Adrenal gland (tissue), 12 donors: ENCODE measurements around the gene SFN. TPM values are rescaled to one million over a fixed set of nuclear protein-coding genes. Genes with fewer than 3 reads are reported as not detected.

Experiments
- DNase-seq, 7 donors: peaks; one replicate each; pipeline ENCODE4 v3.0.0-alpha.2; 2019 to 2020
- H3K27ac ChIP-seq, 5 donors: fragments of 200-600 bp; sonication (generic) in 4 of 5; 1 replicate in 3 of 5; 2 replicates in 2 of 5; pipeline versions ENCODE4 v1.5.1 to v1.8.0; 2016 to 2020; ENCODE audit warnings: mild to moderate bottlenecking in 1 of 5
- H3K27me3 ChIP-seq: fragments of 200-600 bp; 2 replicates; pipeline ENCODE4 v1.8.0; 2021
- H3K36me3 ChIP-seq, 2 donors: fragments of 200-600 bp; replicated peaks in 1 of 2; 1 replicate in 1 of 2; 2 replicates in 1 of 2; pipeline versions ENCODE4 v1.5.1 to v1.8.0; 2018 to 2022
- H3K4me1 ChIP-seq, 2 donors: fragments of 200-600 bp; replicated peaks in 1 of 2; 1 replicate in 1 of 2; 2 replicates in 1 of 2; pipeline versions ENCODE4 v1.5.1 to v1.8.0; 2018 to 2021
- H3K4me3 ChIP-seq, 4 donors: fragments of 200-600 bp; sonication (generic) in 3 of 4; one replicate each; pipeline ENCODE4 v1.5.1; 2016 to 2018
- H3K9me3 ChIP-seq, 3 donors: fragments of 200-600 bp; sonication (generic) in 1 of 3; replicated peaks in 1 of 3; 1 replicate in 2 of 3; 2 replicates in 1 of 3; pipeline versions ENCODE4 v1.5.1 to v1.8.0; 2016 to 2021
- POLR2A ChIP-seq, 2 donors: fragments of 450-650 bp; IDR thresholded peaks; one replicate each; pipeline ENCODE4 v1.6.1; 2017; ENCODE audit warnings: antibody characterized with exemption in 2 of 2, mild to moderate bottlenecking in 2 of 2, moderate library complexity in 1 of 2
- WGBS, 4 donors: extraction: QIAGEN DNeasy Blood & Tissue Kit in 2 of 4; methylation state at CpG; one replicate each; pipeline versions ENCODE4 v1.1.5 to v1.1.7; 2013 to 2017; 5-methylcytosine and 5-hydroxymethylcytosine counted together
- intact Hi-C, 2 donors: fragments of 100-400 bp; cut with DNase I; formaldehyde crosslinking; loops; one replicate each; pipeline versions ENCODE4 v1.14.1 to v1.15.0; 2022 to 2023
- polyA plus RNA-seq, 3 donors: library from polyadenylated mRNA; stranded (reverse); fragments of 200-250 nt in 2 of 3; fragments of 350-450 nt in 1 of 3; fragmentation: Illumina TruSeq in 1 of 3; extraction: RNeasy Lipid Tissue Mini Kit (QIAGEN cat#74804) in 1 of 3; gene quantifications; one replicate each; pipeline ENCODE4 v1.2.3, GENCODE V29; 2013 to 2014
- total RNA-seq, 9 donors: library from RNA; depleted of rRNA in 4 of 9; stranded (reverse); fragments of >200 nt in 4 of 9; fragments of 120-200 nt in 1 of 9; fragmentation: NEBNext Ultra II Directional in 1 of 9; extraction: Animal tissue kit (Norgen Biotek cat#: 25700) in 1 of 9; gene quantifications; one replicate each; pipeline versions ENCODE4 v1.1.0 to v1.2.4, GENCODE V29; 2013 to 2023
- TF ChIP-seq, protein P1 (sequence below), 6 experiments: fragments of 450-650 bp in 4 of 6; fragments of 200-600 bp in 2 of 6; sonication (generic) in 1 of 6; IDR thresholded peaks; 1 replicate in 5 of 6; 2 replicates in 1 of 6; pipeline versions ENCODE4 v1.5.1 to v1.8.0; 2016 to 2021; ENCODE audit warnings: antibody characterized with exemption in 6 of 6, mild to moderate bottlenecking in 2 of 6, moderate library complexity in 1 of 6
- donor health status: healthy with polysubstance abuse.
- donor health status: Bipolar disorder and iron deficiency.
- donor health status: DM: yes; HTN: yes; CAD: no.
- donor health status: DM: no; HTN: no; CAD: no.
- donor health status: DM: no; HTN: no; CAD: no.
- donor health status: DM: yes; HTN: yes; CAD: no.

SFN gene
- total and polyA plus RNA-seq, 12 donors, result 0.06 to 1.1 (median 0.40) TPM; not detected in 4

DNA sequence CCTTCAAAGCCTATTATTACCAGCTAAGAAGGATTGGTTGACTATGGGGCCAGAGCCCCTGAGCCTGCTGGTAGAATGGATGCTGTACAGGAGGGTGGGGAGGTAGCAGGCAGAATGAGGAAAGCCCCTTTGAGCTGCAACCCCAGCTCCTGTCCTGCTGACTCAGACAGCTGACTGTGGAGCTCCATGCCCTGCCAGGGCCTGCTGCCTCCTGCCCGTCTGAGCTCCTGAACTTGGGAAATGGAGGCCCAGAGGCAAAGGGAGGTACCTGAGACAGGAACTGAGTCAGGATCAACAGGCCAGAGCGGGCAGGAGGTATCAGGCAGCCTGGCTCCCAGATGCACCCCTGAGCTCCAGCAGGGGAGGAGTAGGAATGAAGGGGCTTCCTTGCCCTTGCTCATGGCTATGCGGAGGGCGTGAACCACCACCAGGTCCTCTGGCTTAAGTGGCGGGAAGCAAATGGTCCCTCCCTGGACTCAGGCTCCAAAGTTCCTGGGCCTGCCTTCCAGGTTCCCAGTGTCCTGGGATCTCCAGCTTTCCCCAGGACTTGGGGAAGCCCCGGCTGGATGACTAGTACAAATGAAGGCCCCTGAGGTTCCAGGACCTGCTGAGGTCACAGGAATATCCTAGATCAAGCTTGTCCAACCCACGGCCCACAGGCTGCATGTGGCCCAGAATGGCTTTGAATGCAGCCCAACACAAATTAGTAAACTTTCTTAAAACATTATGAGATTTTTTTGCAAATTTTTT lies 3.9 kb upstream of the SFN start:
- intact Hi-C loops, result no loop called here
- peaks cover 0 to 16% of the 10 kb centered on the region in 2 donors for H3K36me3 ChIP-seq
- no peak for TF ChIP-seq POLR2A (IDR thresholded peaks at IDR 0.05)
- TF ChIP-seq, protein P1, sequence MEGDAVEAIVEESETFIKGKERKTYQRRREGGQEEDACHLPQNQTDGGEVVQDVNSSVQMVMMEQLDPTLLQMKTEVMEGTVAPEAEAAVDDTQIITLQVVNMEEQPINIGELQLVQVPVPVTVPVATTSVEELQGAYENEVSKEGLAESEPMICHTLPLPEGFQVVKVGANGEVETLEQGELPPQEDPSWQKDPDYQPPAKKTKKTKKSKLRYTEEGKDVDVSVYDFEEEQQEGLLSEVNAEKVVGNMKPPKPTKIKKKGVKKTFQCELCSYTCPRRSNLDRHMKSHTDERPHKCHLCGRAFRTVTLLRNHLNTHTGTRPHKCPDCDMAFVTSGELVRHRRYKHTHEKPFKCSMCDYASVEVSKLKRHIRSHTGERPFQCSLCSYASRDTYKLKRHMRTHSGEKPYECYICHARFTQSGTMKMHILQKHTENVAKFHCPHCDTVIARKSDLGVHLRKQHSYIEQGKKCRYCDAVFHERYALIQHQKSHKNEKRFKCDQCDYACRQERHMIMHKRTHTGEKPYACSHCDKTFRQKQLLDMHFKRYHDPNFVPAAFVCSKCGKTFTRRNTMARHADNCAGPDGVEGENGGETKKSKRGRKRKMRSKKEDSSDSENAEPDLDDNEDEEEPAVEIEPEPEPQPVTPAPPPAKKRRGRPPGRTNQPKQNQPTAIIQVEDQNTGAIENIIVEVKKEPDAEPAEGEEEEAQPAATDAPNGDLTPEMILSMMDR (IDR thresholded peaks at IDR 0.05), result no peak
- no peak for DNase-seq
- H3K9me3 ChIP-seq, result no peaks in the 10 kb centered on the region
- 88 to 92% (median 90%) methylated on average over 4 to 7 of the region's 7 CpGs for WGBS, 4 donors
- no peaks in the 10 kb centered on the region for H3K27me3 ChIP-seq
- no peak overlapping the region for H3K4me3 ChIP-seq
- H3K4me1 ChIP-seq, result no peaks in the 10 kb centered on the region
- H3K27ac ChIP-seq, result no peak overlapping the region

- DNase-seq, result no peak
- H3K9me3 ChIP-seq, result no peaks in the 10 kb centered on the region
- H3K36me3 ChIP-seq, result no peaks in the 10 kb centered on the region
- peaks cover 4 to 5% of the 10 kb centered on the region in 2 donors for H3K4me1 ChIP-seq
- intact Hi-C loops, result no loop called here
- no peak for TF ChIP-seq POLR2A (IDR thresholded peaks at IDR 0.05)
- TF ChIP-seq, protein P1 (IDR thresholded peaks at IDR 0.05), result no peak
- H3K27ac ChIP-seq, result no peak overlapping the region
- WGBS, 4 donors, result 75 to 87% (median 83%) methylated on average over 4 to 5 of the region's 5 CpGs
- no peaks in the 10 kb centered on the region for H3K27me3 ChIP-seq
- H3K4me3 ChIP-seq, result no peak overlapping the region
These were observed 1.7 kb upstream of the SFN start for GRCh38 chr1:26861286-26861701.

GRCh38 chr1:26861889-26862378 lies 1.0 kb upstream of the SFN start:
- intact Hi-C loops, result no loop called here
- 86 to 92% (median 89%) methylated on average over 7 of the region's 7 CpGs for WGBS, 4 donors

DNA sequence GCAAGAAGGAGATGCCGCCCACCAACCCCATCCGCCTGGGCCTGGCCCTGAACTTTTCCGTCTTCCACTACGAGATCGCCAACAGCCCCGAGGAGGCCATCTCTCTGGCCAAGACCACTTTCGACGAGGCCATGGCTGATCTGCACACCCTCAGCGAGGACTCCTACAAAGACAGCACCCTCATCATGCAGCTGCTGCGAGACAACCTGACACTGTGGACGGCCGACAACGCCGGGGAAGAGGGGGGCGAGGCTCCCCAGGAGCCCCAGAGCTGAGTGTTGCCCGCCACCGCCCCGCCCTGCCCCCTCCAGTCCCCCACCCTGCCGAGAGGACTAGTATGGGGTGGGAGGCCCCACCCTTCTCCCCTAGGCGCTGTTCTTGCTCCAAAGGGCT lies 732 bp downstream of the SFN start:
- Histone ChIP-seq H3K9me3 (no peaks in the 10 kb centered on the region), H3K4me3 (no peak overlapping the region), H3K27me3 (no peaks in the 10 kb centered on the region), H3K4me1 (peaks cover 4 to 5% of the 10 kb centered on the region in 2 donors), H3K36me3 (no peaks in the 10 kb centered on the region), H3K27ac (peak overlapping the region in 1 of 5 donors; percentile 97)
- TF ChIP-seq, protein P1 (IDR thresholded peaks at IDR 0.05), result no peak
- TF ChIP-seq POLR2A (IDR thresholded peaks at IDR 0.05), result no peak
- intact Hi-C loops, result no loop called here
- WGBS, 4 donors, result 73 to 89% (median 80%) methylated on average over 10 to 20 of the region's 20 CpGs
- no peak for DNase-seq

More at GRCh38 chr1:26861889-26862378, 1.0 kb upstream of the SFN start:
- Histone ChIP-seq H3K9me3 (no peaks in the 10 kb centered on the region), H3K4me1 (peaks cover 4 to 5% of the 10 kb centered on the region in 2 donors), H3K4me3 (no peak overlapping the region), H3K36me3 (no peaks in the 10 kb centered on the region), H3K27me3 (no peaks in the 10 kb centered on the region), H3K27ac (no peak overlapping the region)
- no peak for DNase-seq
- no peak for TF ChIP-seq POLR2A (IDR thresholded peaks at IDR 0.05)
- TF ChIP-seq, protein P1 (IDR thresholded peaks at IDR 0.05), result no peak
